Activated CD4-positive, CD25-positive, alpha-beta regulatory T cell treated with anti-CD3 and anti-CD28 coated beads, Interleukin-2, amount 50 U/mL, for 72 hours (primary cell): ENCODE measurements around the gene ZC3H13.

Source experiments
- DNase-seq: peaks from one replicate; pipeline ENCODE4 v3.0.0; 2021

Gene ZC3H13

GRCh38 chr13:45932172-45932571, 120.4 kb downstream of the ZC3H13 start:
- DNase-seq: no peak

- no peak for DNase-seq
Measured at GRCh38 chr13:45931211-45931610, 121.3 kb downstream of the ZC3H13 start.

DNA sequence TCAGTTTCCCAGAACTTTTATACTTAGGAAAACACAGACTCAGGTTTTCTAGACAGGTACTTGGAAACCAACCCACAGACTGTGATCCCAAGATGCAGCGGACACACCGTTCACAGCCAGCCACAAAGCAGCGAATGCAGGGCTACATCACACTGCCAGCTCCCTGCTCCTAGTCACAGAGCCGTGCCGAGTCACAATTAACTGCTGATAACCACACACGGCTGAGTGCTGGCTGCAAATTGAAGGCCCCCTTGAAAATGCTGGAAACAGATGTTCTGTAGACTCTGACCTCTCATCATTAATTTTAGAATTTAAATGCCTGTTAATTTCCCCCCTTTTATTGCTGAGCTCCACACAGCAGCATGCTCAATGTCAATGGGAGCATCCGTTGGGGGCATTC, 122.4 kb downstream of the ZC3H13 start:
- DNase-seq: no peak

- no peak for DNase-seq
Measured at GRCh38 chr13:45928843-45929242, 123.7 kb downstream of the ZC3H13 start.

GRCh38 chr13:45928176-45928575, 124.4 kb downstream of the ZC3H13 start:
- no peak for DNase-seq

DNA sequence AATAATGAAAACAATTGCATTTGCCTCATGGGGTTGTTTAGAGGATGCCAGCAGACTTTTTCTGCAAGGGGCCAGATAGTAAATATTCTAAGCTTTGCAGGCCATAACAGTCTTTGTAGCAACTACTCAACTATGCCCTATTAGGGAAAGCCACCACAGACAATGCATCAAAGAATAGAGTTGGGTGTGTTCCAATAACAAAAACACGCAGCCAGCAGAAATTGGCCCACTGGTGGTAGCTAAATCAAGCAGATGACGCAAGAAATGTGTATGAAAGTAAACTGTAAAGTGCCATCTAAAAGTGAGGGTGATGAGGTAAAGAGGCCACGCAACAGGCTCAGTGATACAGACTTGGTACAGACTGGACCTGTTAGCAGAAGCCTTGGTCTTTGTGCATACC, 125.8 kb downstream of the ZC3H13 start:
- no peak for DNase-seq

- no peak for DNase-seq
Measured at GRCh38 chr13:45925151-45925550, 127.4 kb downstream of the ZC3H13 start.

DNA sequence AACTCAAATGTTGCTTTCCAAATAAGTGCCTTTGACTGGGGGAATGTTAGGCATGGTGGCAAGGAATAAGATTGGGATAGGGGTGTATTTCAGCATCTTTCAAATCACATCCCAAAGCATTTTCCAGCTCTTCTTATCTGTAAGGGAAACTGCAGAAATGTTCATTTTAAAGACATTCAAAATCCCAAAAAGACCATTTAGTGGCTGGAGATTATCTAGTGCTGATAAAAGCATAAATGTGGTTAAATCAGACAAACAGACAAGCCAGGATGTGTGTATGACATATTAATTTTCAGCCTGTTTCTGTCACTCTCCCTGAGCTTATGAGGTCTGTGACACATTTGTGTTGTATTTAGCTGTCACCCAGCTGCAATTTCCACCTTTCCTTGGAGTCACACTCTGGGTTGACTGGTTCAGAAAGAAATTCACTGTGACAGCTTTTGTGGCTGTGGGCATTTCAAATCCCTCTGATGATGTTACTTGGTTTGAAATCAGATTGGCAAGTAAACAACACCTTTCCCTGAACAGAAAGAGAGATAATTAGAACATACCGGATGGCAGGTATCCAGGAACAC, 131.3 kb downstream of the ZC3H13 start:
- no peak for DNase-seq

DNA sequence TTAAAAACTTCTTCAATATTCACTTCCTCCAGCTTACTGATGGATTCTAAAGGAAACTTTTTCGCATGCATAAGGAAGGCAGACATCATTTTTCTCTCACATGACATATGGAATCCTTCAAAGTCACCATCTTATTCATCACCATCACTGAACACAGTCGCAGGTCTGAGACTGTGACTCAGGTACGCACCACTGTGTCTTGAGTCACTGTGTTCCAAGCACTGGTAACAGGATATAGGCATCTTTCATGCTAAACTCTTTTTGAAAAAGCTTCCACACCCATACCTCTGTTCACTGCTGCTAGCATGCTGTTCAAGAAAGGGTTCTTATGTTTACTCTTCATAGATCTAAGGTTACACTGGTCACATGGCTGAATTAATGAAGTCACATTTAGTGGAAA, 133.9 kb downstream of the ZC3H13 start:
- no peak for DNase-seq

DNA sequence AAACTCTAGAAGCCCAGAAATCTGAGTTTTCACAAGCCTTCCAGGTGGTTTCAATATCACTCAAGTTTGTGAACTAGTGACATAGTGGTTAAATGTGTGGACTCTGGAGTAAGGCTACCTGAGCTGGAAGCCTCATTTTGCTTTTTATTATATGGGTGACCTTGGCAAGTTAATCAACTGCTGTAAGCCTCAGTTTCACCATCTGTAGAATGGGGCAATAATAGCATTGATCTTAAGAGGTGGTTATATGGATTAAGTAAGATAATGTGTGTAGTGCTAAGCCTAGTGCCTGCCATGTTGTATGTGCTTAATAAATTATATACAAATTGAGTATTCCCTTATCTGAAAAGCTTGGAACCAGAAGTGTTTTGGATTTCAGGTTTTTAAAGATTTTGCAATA, 135.5 kb downstream of the ZC3H13 start:
- DNase-seq: no peak

GRCh38 chr13:45915686-45916439, 136.7 kb downstream of the ZC3H13 start:
- DNase-seq: no peak

DNA sequence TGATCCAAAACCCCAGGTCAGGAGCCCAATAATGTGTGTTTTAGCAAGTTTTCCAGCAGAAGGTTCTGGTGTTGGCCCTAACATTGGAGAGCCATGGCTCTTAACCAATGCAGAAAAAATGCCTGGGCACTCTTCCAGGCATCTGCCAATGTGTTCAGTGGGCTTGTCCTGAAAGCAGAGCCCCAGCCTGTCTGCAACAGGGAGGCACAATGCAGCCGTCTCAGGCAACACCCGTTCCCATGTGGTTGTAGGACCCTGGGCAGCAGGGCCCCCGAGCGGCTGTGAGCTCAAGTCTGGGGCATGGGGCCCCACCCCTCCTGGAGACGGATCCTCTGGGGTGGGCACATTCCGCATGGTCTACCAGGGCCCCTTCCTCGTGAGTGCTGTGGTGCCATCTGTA, 142.9 kb downstream of the ZC3H13 start:
- DNase-seq: no peak

DNA sequence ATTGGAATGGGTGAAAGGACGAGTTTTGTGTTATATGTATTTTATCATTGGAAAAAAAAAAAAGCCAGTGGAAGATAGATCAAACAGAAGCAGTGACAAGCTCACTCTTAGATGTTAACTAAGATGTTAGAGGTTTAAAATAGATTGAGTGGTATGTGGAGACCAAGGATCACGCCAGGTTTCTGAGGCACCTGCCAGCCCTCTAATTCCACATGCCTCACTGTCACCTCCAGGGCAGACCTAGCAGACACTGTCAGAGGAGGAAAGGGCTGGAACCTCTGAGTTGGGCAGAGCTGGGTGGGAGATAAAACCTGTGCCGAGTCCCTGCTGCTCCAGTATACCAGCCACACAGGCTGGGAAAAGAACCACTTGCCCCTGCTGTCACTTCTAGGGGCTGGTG, 143.5 kb downstream of the ZC3H13 start:
- DNase-seq: no peak

- DNase-seq: no peak
Measured at GRCh38 chr13:45907503-45907902, 145.0 kb downstream of the ZC3H13 start.
